COLO829 (cell line): ENCODE data around the gene CAVIN1.
"Not testable (repeated sequence)": the region's sequence is repeated elsewhere in the genome, so short reads cannot be mapped to it uniquely, and the experiment has no call there.

Source experiments
- DNase-seq: peaks from one replicate; pipeline ENCODE4 v3.0.0; 2012; ENCODE audit warnings: low spot score

The CAVIN1 gene

DNA sequence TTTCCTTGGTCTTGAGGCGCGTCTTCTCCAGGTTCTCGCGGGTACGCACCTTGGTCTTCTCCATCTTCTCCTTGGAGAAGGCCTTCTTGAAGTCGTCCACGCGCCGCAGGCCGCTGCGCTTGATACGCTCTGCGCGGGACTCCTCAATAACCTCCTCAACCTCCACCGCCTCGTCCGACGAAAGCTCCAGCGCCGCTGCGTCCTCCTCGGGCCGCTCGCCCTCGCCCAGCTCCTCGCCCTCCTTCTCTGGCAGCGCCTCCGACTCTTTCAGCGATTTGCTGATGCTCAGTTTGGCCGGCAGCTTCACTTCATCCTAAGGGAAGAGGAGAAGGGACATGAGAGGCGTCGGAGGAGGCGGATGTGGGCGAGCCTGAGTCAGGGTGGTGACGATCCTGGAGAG, 18.0 kb downstream of the CAVIN1 start:
- DNase-seq, result no peak

DNA sequence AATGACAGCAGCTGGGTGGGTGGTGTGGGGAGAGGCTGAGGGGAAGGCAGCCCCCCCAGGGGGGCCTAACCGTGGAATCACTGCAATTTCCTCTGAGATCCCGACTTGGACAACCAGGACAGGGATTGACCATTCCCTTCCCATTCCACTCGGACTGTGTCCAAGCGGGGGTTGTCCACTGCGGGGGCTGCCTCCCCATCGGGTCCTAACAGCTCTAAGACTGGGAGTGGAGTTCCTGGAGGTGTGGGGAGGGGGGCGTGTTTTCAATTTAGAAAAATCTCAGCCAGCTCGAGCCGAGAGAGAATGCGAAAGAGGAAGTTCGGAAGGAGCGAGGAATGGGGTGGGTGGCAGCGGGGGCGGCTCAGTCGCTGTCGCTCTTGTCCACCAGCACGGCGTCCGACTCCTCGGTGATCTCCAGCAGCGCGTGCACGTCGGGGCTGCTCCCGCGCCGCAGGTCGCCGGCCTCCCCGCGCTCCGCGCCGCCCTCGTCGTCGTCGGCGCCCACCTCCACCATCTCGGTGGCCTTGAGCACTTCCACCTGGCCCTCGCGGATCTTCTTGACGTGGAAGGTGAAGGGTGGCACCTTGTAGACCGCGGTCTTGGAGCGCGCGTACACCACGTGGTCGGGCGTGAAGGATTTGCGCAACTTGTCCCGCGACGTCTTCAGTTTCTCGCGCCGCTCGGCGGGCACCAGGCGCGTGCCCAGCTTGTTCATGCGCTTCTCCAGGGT, 18.6 kb downstream of the CAVIN1 start:
- no peak for DNase-seq

- no peak for DNase-seq
These were observed 19.9 kb downstream of the CAVIN1 start for GRCh38 chr17:42403150-42403549.

- DNase-seq, result no peak
These were observed 20.9 kb downstream of the CAVIN1 start for GRCh38 chr17:42402117-42402516.

- DNase-seq, result not testable (repeated sequence)
These were observed 22.1 kb downstream of the CAVIN1 start for GRCh38 chr17:42400844-42401375.

GRCh38 chr17:42399948-42400843, 22.9 kb downstream of the CAVIN1 start:
- DNase-seq, result no peak

- DNase-seq, result no peak
These were observed 23.9 kb downstream of the CAVIN1 start for GRCh38 chr17:42399121-42399520.

DNA sequence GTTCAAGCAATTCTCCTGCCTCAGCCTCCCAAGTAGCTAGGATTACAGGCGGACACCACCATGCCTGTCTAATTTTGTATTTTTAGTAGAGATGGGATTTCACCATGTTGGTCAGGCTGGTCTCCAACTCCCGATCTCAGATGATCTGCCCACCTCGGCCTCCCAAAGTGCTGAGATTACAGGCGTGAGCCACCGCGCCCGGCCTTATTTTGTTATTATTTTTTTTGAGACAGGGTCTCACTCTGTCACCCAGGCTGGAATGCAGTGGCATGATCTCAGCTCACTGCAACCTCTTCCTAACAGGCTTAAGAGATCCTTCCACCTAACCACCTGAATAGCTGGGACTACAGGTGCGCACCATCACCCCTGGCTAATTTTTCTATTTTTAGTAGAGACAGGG, 27.5 kb downstream of the CAVIN1 start:
- DNase-seq, result not testable (repeated sequence)

DNA sequence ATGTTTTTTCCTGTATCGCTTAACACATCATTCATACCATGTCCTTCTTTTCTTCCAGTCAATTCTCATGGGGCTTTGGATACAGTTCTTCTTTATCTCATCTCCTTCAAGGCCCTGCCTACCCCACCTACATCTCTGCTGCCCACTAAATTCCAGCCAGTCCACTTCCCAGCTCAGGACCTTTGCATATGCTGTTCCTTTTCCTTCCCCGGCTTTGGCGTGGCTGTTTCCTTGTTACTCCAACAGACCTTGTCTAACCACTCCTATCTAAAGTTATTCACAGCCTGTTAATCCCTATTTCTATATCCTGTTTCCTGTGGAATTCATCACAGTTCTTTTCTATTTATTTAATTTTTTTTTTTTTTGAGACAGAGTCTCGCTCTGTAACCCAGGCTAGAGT, 28.2 kb downstream of the CAVIN1 start:
- DNase-seq, result no peak

- DNase-seq, result no peak
These were observed 30.2 kb downstream of the CAVIN1 start for GRCh38 chr17:42392692-42393415.

- DNase-seq, result not testable (repeated sequence)
These were observed 31.6 kb downstream of the CAVIN1 start for GRCh38 chr17:42391439-42391838.

DNA sequence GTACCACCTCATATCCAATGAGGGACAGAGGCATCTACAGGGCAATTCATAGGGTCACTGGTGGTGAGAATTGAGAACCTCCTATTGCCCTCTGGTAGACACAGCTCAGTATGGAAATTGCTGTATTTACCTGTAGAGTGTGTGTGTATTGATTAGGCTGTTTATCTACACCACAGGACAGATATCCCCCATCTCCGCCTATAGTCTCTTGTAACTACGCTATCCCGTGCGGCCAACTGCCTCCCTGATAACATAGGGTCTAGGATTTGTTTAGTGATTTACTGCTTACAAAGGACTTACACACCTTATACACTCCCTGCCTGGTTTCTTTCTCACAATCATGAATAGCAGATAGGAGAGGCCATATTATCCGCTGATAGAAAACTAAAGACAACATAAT, 33.2 kb downstream of the CAVIN1 start:
- no peak for DNase-seq

GRCh38 chr17:42389135-42389417, 34.0 kb downstream of the CAVIN1 start:
- DNase-seq, result no peak

- DNase-seq, result peak; percentile 100
These were observed 34.5 kb downstream of the CAVIN1 start, which contains the start of gene STAT3 for GRCh38 chr17:42388381-42389134. Gene STAT3 (minus strand): TSS chr17:42388442. CDS start chr17:42348516, 39,926 bp downstream.

GRCh38 chr17:42387661-42388380, 35.2 kb downstream of the CAVIN1 start:
- no peak for DNase-seq

- peak; percentile 62 for DNase-seq
These were observed 36.0 kb downstream of the CAVIN1 start for GRCh38 chr17:42386777-42387657.

- no peak for DNase-seq
These were observed 41.2 kb downstream of the CAVIN1 start for GRCh38 chr17:42381898-42382297.

DNA sequence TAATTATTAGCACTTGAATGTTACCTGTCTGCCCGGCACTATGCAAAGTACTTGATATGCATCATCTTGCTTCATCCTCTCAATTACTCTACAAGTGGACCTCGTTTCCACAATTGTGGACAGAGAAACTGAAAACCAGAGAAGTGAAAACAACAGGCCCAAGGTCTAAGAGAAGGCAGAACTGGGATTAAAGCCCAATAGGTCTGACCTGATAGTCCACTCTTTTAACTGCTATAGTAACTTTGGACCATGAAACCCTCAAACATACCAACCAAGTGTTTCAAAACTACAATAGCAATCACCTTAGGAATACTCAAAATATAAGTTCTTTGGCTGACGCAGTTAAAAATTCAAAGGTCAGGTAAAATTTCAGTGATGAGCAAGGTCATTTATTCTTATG, 42.1 kb downstream of the CAVIN1 start:
- no peak for DNase-seq

DNA sequence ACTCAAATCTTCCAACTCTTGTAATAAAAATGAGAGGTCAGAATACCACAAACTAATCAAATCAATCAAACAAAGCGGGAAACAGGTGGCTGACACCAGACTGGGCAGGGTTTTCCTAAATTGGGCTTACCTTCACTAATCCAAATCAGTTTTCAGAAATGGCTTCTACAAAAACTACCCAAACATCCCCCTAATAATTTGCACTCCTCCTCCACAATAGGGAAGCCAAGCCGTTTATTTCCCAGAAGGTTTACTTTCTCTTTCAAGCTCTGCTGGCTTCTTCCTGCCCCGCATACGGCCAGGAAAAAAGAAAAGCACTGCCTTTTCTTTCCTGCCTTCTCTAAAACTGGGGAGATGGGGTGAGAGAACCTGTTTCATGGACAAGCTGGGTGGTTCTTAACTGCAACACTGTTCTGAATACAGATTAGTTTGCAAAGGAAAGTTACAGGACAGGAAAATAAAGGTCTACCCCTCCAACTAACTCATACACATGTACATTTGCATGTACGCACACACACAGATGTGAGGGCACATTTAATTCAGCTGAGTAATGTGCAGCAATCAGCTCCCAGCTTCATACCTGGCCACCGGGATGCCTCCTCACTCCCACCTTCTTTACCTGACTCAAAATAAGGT, 44.0 kb downstream of the CAVIN1 start:
- no peak for DNase-seq
